Measurements from ENCODE around the gene PLCL2.

Gene PLCL2

GRCh38 chr3:16848007-16848406, 36.7 kb upstream of the PLCL2 start:
- no peak overlapping the region for H3K4me3 ChIP-seq (ENCODE audit: control insufficient read depth in 1 of 7, extremely low read depth in 1 of 7, insufficient read depth in 4 of 7, low read depth in 2 of 7, low read length in 6 of 7)
- POLR2A ChIA-PET, result no interaction called here
- H3K27ac ChIP-seq (ENCODE audit: insufficient read depth in 1 of 2, low read depth in 1 of 2, low read length in 2 of 2, poor library complexity in 1 of 2, severe bottlenecking in 2 of 2), result no peak overlapping the region
- CTCF ChIA-PET, result interaction anchor here (1.2 to 2.4 kb wide), 2 partner anchors 16 to 24 kb away, joined by 3 to 6 read pairs; no protein-coding TSS in a partner anchor
- H3K4me1 ChIP-seq (ENCODE audit: control extremely low read depth in 1 of 4, control insufficient read depth in 4 of 4, insufficient read depth in 4 of 4, low read length in 3 of 4), result peaks cover 14 to 39% (median 32%) of the 10 kb centered on the region in 4 experiments
- no CpG with 5 or more reads among the region's 2 CpGs for WGBS (ENCODE audit: insufficient coverage)
- H3K9me3 ChIP-seq (ENCODE audit: control extremely low read depth in 1 of 5, control insufficient read depth in 4 of 5, insufficient read depth in 2 of 5, low read depth in 1 of 5, low read length in 4 of 5), result no peaks in the 10 kb centered on the region
- no peak for DNase-seq
- H3K36me3 ChIP-seq (ENCODE audit: control insufficient read depth in 4 of 4, insufficient read depth in 4 of 4, low read length in 3 of 4), result no peaks in the 10 kb centered on the region
- H3K27me3 ChIP-seq (replicated peaks in 2 of 5; ENCODE audit: control insufficient read depth in 4 of 5, insufficient read depth in 5 of 5, low read length in 4 of 5), result no peaks in the 10 kb centered on the region

- Histone ChIP-seq H3K27me3 (replicated peaks in 2 of 5; ENCODE audit: control insufficient read depth in 4 of 5, insufficient read depth in 5 of 5, low read length in 4 of 5) (no peaks in the 10 kb centered on the region), H3K27ac (ENCODE audit: insufficient read depth in 1 of 2, low read depth in 1 of 2, low read length in 2 of 2, poor library complexity in 1 of 2, severe bottlenecking in 2 of 2) (peak overlapping the region in 1 of 2 experiments; percentile 1), H3K4me1 (ENCODE audit: control extremely low read depth in 1 of 4, control insufficient read depth in 4 of 4, insufficient read depth in 4 of 4, low read length in 3 of 4) (peaks cover 6 to 27% (median 24%) of the 10 kb centered on the region in 4 experiments), H3K4me3 (ENCODE audit: control insufficient read depth in 1 of 7, extremely low read depth in 1 of 7, insufficient read depth in 4 of 7, low read depth in 2 of 7, low read length in 6 of 7) (peak overlapping the region in 5 of 7 experiments; percentile 23 to 69 (median 47)), H3K36me3 (ENCODE audit: control insufficient read depth in 4 of 4, insufficient read depth in 4 of 4, low read length in 3 of 4) (no peaks in the 10 kb centered on the region), H3K9me3 (ENCODE audit: control extremely low read depth in 1 of 5, control insufficient read depth in 4 of 5, insufficient read depth in 2 of 5, low read depth in 1 of 5, low read length in 4 of 5) (no peaks in the 10 kb centered on the region)
- POLR2A ChIA-PET, result interaction anchor here (0.9 kb wide), 1 partner anchor 12 kb away, joined by 3 read pairs; no protein-coding TSS in a partner anchor
- DNase-seq, result peak; percentile 64 to 86 (median 83)
- CTCF ChIA-PET, result interaction anchor here (0.6 to 2.4 kb wide), 2 partner anchors 23 to 526 kb away, joined by 3 to 6 read pairs; no protein-coding TSS in a partner anchor
- 2% methylated on average over 6 of the region's 8 CpGs for WGBS (ENCODE audit: insufficient coverage)
These were observed 35.5 kb upstream of the PLCL2 start for GRCh38 chr3:16849229-16849628.

- H3K9me3 ChIP-seq (ENCODE audit: control extremely low read depth in 1 of 5, control insufficient read depth in 4 of 5, insufficient read depth in 2 of 5, low read depth in 1 of 5, low read length in 4 of 5), result no peaks in the 10 kb centered on the region
- no peaks in the 10 kb centered on the region for H3K27me3 ChIP-seq (replicated peaks in 2 of 5; ENCODE audit: control insufficient read depth in 4 of 5, insufficient read depth in 5 of 5, low read length in 4 of 5)
- peak in 1 of 3 donors; percentile 31 for DNase-seq
- H3K36me3 ChIP-seq (ENCODE audit: control insufficient read depth in 4 of 4, insufficient read depth in 4 of 4, low read length in 3 of 4), result no peaks in the 10 kb centered on the region
- H3K4me3 ChIP-seq (ENCODE audit: control insufficient read depth in 1 of 7, extremely low read depth in 1 of 7, insufficient read depth in 4 of 7, low read depth in 2 of 7, low read length in 6 of 7), result peak overlapping the region in 4 of 7 experiments; percentile 42 to 69 (median 52)
- ChIA-PET CTCF (interaction anchor here (0.6 to 2.4 kb wide), 2 partner anchors 22 to 526 kb away, joined by 3 to 6 read pairs; no protein-coding TSS in a partner anchor), POLR2A (no interaction called here)
- WGBS (ENCODE audit: insufficient coverage), result 33% methylated on average over 3 of the region's 3 CpGs
- H3K27ac ChIP-seq (ENCODE audit: insufficient read depth in 1 of 2, low read depth in 1 of 2, low read length in 2 of 2, poor library complexity in 1 of 2, severe bottlenecking in 2 of 2), result peak overlapping the region in 1 of 2 experiments; percentile 1
- H3K4me1 ChIP-seq (ENCODE audit: control extremely low read depth in 1 of 4, control insufficient read depth in 4 of 4, insufficient read depth in 4 of 4, low read length in 3 of 4), result peaks cover 5 to 26% (median 24%) of the 10 kb centered on the region in 4 experiments
These were observed 35.0 kb upstream of the PLCL2 start for GRCh38 chr3:16849795-16850194.

- Histone ChIP-seq H3K36me3 (ENCODE audit: control insufficient read depth in 4 of 4, insufficient read depth in 4 of 4, low read length in 3 of 4) (no peaks in the 10 kb centered on the region), H3K4me1 (ENCODE audit: control extremely low read depth in 1 of 4, control insufficient read depth in 4 of 4, insufficient read depth in 4 of 4, low read length in 3 of 4) (peaks cover 0 to 3% (median under 1%) of the 10 kb centered on the region in 4 experiments), H3K27me3 (replicated peaks in 2 of 5; ENCODE audit: control insufficient read depth in 4 of 5, insufficient read depth in 5 of 5, low read length in 4 of 5) (no peaks in the 10 kb centered on the region), H3K9me3 (ENCODE audit: control extremely low read depth in 1 of 5, control insufficient read depth in 4 of 5, insufficient read depth in 2 of 5, low read depth in 1 of 5, low read length in 4 of 5) (no peaks in the 10 kb centered on the region), H3K27ac (ENCODE audit: insufficient read depth in 1 of 2, low read depth in 1 of 2, low read length in 2 of 2, poor library complexity in 1 of 2, severe bottlenecking in 2 of 2) (no peak overlapping the region), H3K4me3 (ENCODE audit: control insufficient read depth in 1 of 7, extremely low read depth in 1 of 7, insufficient read depth in 4 of 7, low read depth in 2 of 7, low read length in 6 of 7) (no peak overlapping the region)
- 100% methylated on average over 1 of the region's 1 CpG for WGBS (ENCODE audit: insufficient coverage)
- POLR2A ChIA-PET, result no interaction called here
- CTCF ChIA-PET, result no interaction called here
- no peak for DNase-seq
These were observed 29.3 kb upstream of the PLCL2 start for GRCh38 chr3:16855497-16855896.

- POLR2A ChIA-PET, result no interaction called here
These were observed 24.5 kb upstream of the PLCL2 start for GRCh38 chr3:16860234-16860633.

GRCh38 chr3:16861432-16861831, 23.3 kb upstream of the PLCL2 start:
- ChIA-PET POLR2A (interaction anchor here (0.9 kb wide), 1 partner anchor 13 kb away, joined by 3 read pairs; no protein-coding TSS in a partner anchor), CTCF (interaction anchor here (1.3 kb wide), 1 partner anchor 11 kb away, joined by 4 read pairs; no protein-coding TSS in a partner anchor)
- peaks cover 0 to 2% (median 0%) of the 10 kb centered on the region in 5 experiments for H3K9me3 ChIP-seq (ENCODE audit: control extremely low read depth in 1 of 5, control insufficient read depth in 4 of 5, insufficient read depth in 2 of 5, low read depth in 1 of 5, low read length in 4 of 5)
- no peaks in the 10 kb centered on the region for H3K27me3 ChIP-seq (replicated peaks in 2 of 5; ENCODE audit: control insufficient read depth in 4 of 5, insufficient read depth in 5 of 5, low read length in 4 of 5)
- H3K27ac ChIP-seq (ENCODE audit: insufficient read depth in 1 of 2, low read depth in 1 of 2, low read length in 2 of 2, poor library complexity in 1 of 2, severe bottlenecking in 2 of 2), result no peak overlapping the region
- DNase-seq, result no peak
- WGBS (ENCODE audit: insufficient coverage), result 100% methylated on average over 1 of the region's 2 CpGs
- H3K4me3 ChIP-seq (ENCODE audit: control insufficient read depth in 1 of 7, extremely low read depth in 1 of 7, insufficient read depth in 4 of 7, low read depth in 2 of 7, low read length in 6 of 7), result no peak overlapping the region
- no peaks in the 10 kb centered on the region for H3K36me3 ChIP-seq (ENCODE audit: control insufficient read depth in 4 of 4, insufficient read depth in 4 of 4, low read length in 3 of 4)
- H3K4me1 ChIP-seq (ENCODE audit: control extremely low read depth in 1 of 4, control insufficient read depth in 4 of 4, insufficient read depth in 4 of 4, low read length in 3 of 4), result peaks cover 0 to 6% (median 6%) of the 10 kb centered on the region in 4 experiments

More at GRCh38 chr3:16860234-16860633, 24.5 kb upstream of the PLCL2 start:
- peaks cover 0 to 2% (median 0%) of the 10 kb centered on the region in 5 experiments for H3K9me3 ChIP-seq (ENCODE audit: control extremely low read depth in 1 of 5, control insufficient read depth in 4 of 5, insufficient read depth in 2 of 5, low read depth in 1 of 5, low read length in 4 of 5)
- 100% methylated on average over 1 of the region's 3 CpGs for WGBS (ENCODE audit: insufficient coverage)
- CTCF ChIA-PET, result interaction anchor here (0.6 to 1.4 kb wide), 3 partner anchors 9 to 511 kb away, joined by 3 read pairs; no protein-coding TSS in a partner anchor
- no peaks in the 10 kb centered on the region for H3K4me1 ChIP-seq (ENCODE audit: control extremely low read depth in 1 of 4, control insufficient read depth in 4 of 4, insufficient read depth in 4 of 4, low read length in 3 of 4)
- no peak for DNase-seq
- no peaks in the 10 kb centered on the region for H3K27me3 ChIP-seq (replicated peaks in 2 of 5; ENCODE audit: control insufficient read depth in 4 of 5, insufficient read depth in 5 of 5, low read length in 4 of 5)
- H3K4me3 ChIP-seq (ENCODE audit: control insufficient read depth in 1 of 7, extremely low read depth in 1 of 7, insufficient read depth in 4 of 7, low read depth in 2 of 7, low read length in 6 of 7), result no peak overlapping the region
- H3K36me3 ChIP-seq (ENCODE audit: control insufficient read depth in 4 of 4, insufficient read depth in 4 of 4, low read length in 3 of 4), result no peaks in the 10 kb centered on the region
- no peak overlapping the region for H3K27ac ChIP-seq (ENCODE audit: insufficient read depth in 1 of 2, low read depth in 1 of 2, low read length in 2 of 2, poor library complexity in 1 of 2, severe bottlenecking in 2 of 2)

- Histone ChIP-seq H3K4me1 (ENCODE audit: control extremely low read depth in 1 of 4, control insufficient read depth in 4 of 4, insufficient read depth in 4 of 4, low read length in 3 of 4) (peaks cover 3 to 16% (median 14%) of the 10 kb centered on the region in 4 experiments), H3K9me3 (ENCODE audit: control extremely low read depth in 1 of 5, control insufficient read depth in 4 of 5, insufficient read depth in 2 of 5, low read depth in 1 of 5, low read length in 4 of 5) (peaks cover 0 to 2% (median 0%) of the 10 kb centered on the region in 5 experiments), H3K27ac (ENCODE audit: insufficient read depth in 1 of 2, low read depth in 1 of 2, low read length in 2 of 2, poor library complexity in 1 of 2, severe bottlenecking in 2 of 2) (no peak overlapping the region), H3K27me3 (replicated peaks in 2 of 5; ENCODE audit: control insufficient read depth in 4 of 5, insufficient read depth in 5 of 5, low read length in 4 of 5) (no peaks in the 10 kb centered on the region), H3K4me3 (ENCODE audit: control insufficient read depth in 1 of 7, extremely low read depth in 1 of 7, insufficient read depth in 4 of 7, low read depth in 2 of 7, low read length in 6 of 7) (no peak overlapping the region), H3K36me3 (ENCODE audit: control insufficient read depth in 4 of 4, insufficient read depth in 4 of 4, low read length in 3 of 4) (no peaks in the 10 kb centered on the region)
- ChIA-PET POLR2A (no interaction called here), CTCF (interaction anchor here (1.0 to 1.3 kb wide), 3 partner anchors 17 to 30 kb away, joined by 3 to 4 read pairs (median 3); no protein-coding TSS in a partner anchor)
- WGBS (ENCODE audit: insufficient coverage), result no CpG with 5 or more reads among the region's 5 CpGs
- DNase-seq, result no peak
These were observed 20.0 kb upstream of the PLCL2 start for GRCh38 chr3:16864610-16865313.
